GM23338 (cell line): ENCODE data around the gene RCOR3. TPM values are rescaled to one million over a fixed set of nuclear protein-coding genes. Genes with fewer than 3 reads are reported as not detected.
"Not testable (repeated sequence)": the region's sequence is repeated elsewhere in the genome, so short reads cannot be mapped to it uniquely, and the experiment has no call there.

Experiments used
- ATAC-seq: fragments of 200-7000 bp; cut with Tn5 transposase; 3 replicates; pipeline ENCODE4 v1.9.1; 2020
- DNase-seq: peaks from one replicate; pipeline ENCODE4 v3.0.0-alpha.2; 2015; ENCODE audit warnings: low spot score
- H2AFZ ChIP-seq: fragments of 200-600 bp; sonication (generic); 2 replicates; pipeline ENCODE4 v1.8.0; 2016; ENCODE audit warnings: antibody characterized with exemption, mild to moderate bottlenecking, moderate library complexity
- H3F3A ChIP-seq: fragments of 200-600 bp; sonication (generic); replicated peaks from 2 replicates; pipeline ENCODE4 v1.8.0; 2017; ENCODE audit warnings: antibody characterized with exemption, mixed run types, low read depth
- H3K27ac ChIP-seq: fragments of 200-600 bp; sonication (generic); 2 replicates; pipeline ENCODE4 v1.6.1; 2016; ENCODE audit warnings: low read depth
- H3K27me3 ChIP-seq: fragments of 200-600 bp; sonication (generic); 2 replicates; pipeline ENCODE4 v1.8.0; 2016; ENCODE audit warnings: mild to moderate bottlenecking, mixed run types, moderate library complexity; ENCODE audit not compliant: insufficient read depth
- H3K36me3 ChIP-seq: fragments of 200-600 bp; sonication (generic); 2 replicates; pipeline ENCODE4 v1.8.0; 2016; ENCODE audit warnings: mild to moderate bottlenecking; ENCODE audit not compliant: insufficient read depth
- H3K4me1 ChIP-seq: fragments of 200-600 bp; sonication (generic); 2 replicates; pipeline ENCODE4 v1.8.0; 2016; ENCODE audit warnings: mild to moderate bottlenecking, moderate library complexity; ENCODE audit not compliant: insufficient read depth
- H3K4me2 ChIP-seq: fragments of 200-600 bp; sonication (generic); 2 replicates; pipeline ENCODE4 v1.7.1; 2017; ENCODE audit warnings: mixed run types
- H3K4me3 ChIP-seq: fragments of 200-600 bp; sonication (generic); 2 replicates; pipeline ENCODE4 v1.6.1; 2016; ENCODE audit warnings: mixed run types
- H3K79me2 ChIP-seq: fragments of 200-600 bp; sonication (generic); replicated peaks from 2 replicates; pipeline ENCODE4 v1.8.0; 2017; ENCODE audit warnings: mild to moderate bottlenecking; ENCODE audit not compliant: insufficient read depth
- H3K9me2 ChIP-seq: fragments of 200-600 bp; sonication (generic); 2 replicates; pipeline ENCODE4 v1.8.0; 2017; ENCODE audit not compliant: insufficient read depth
- H4K20me1 ChIP-seq: fragments of 200-600 bp; sonication (generic); replicated peaks from 2 replicates; pipeline ENCODE4 v1.8.0; 2017; ENCODE audit warnings: mild to moderate bottlenecking; ENCODE audit not compliant: insufficient read depth
- H3K27ac Mint-ChIP-seq: 2 replicates; pipeline ENCODE4 v1.8.0; 2020; ENCODE audit warnings: inconsistent platforms, mild to moderate bottlenecking, moderate library complexity, mixed read lengths
- H3K27me3 Mint-ChIP-seq: 3 replicates; pipeline ENCODE4 v1.8.0; 2022; ENCODE audit warnings: low read depth, mild to moderate bottlenecking, moderate library complexity, mixed read lengths, inconsistent platforms; ENCODE audit not compliant: insufficient read depth, poor library complexity
- H3K36me3 Mint-ChIP-seq: 3 replicates; pipeline ENCODE4 v1.8.0; 2021; ENCODE audit warnings: low read depth, mild to moderate bottlenecking, inconsistent platforms, moderate library complexity, mixed read lengths
- H3K4me1 Mint-ChIP-seq: 3 replicates; pipeline ENCODE4 v1.8.0; 2020; ENCODE audit warnings: mild to moderate bottlenecking, inconsistent platforms, mixed read lengths
- H3K4me3 Mint-ChIP-seq: 3 replicates; pipeline ENCODE4 v1.8.0; 2021; ENCODE audit warnings: moderate library complexity, mild to moderate bottlenecking, inconsistent platforms, mixed read lengths
- H3K9me3 Mint-ChIP-seq: 3 replicates; pipeline ENCODE4 v1.8.0; 2020; ENCODE audit warnings: moderate library complexity, mild to moderate bottlenecking, inconsistent platforms, mixed read lengths
- CREB1 ChIP-seq: fragments of 250-450 bp; sonication (Bioruptor Pico); IDR thresholded peaks from 2 replicates; pipeline ENCODE4 v1.5.0; 2020; ENCODE audit warnings: low read depth, mild to moderate bottlenecking, moderate library complexity
- EZH2phosphoT487 ChIP-seq: fragments of 200-600 bp; sonication (generic); IDR thresholded peaks from one replicate; pipeline ENCODE4 v1.8.1; 2018; ENCODE audit warnings: antibody characterized with exemption; ENCODE audit not compliant: unreplicated experiment
- STAT1 ChIP-seq: IDR thresholded peaks from one replicate; pipeline ENCODE4 v1.6.1; 2016; ENCODE audit warnings: antibody characterized with exemption; ENCODE audit not compliant: unreplicated experiment
- ZNF331 ChIP-seq: fragments of 250-450 bp; sonication (Bioruptor Pico); IDR thresholded peaks from 2 replicates; pipeline ENCODE4 v1.5.0; 2020; ENCODE audit warnings: low read depth, mild to moderate bottlenecking, moderate library complexity
- polyA plus RNA-seq: library from polyadenylated mRNA; unstranded; fragments of >200 nt; fragmentation: Nextera tagmentation; extraction: Ambion mirVana; gene quantifications from 2 replicates; pipeline ENCODE4 v1.2.1, GENCODE V29; 2016
- total RNA-seq: library from RNA; depleted of rRNA; stranded (reverse); fragments of >200 nt; shearing (Covaris generic); gene quantifications from 2 replicates; pipeline ENCODE4 v1.2.3, GENCODE V29; 2014
- TF ChIP-seq, protein P1 (sequence below): fragments of 250-450 bp; sonication (Bioruptor Pico); IDR thresholded peaks from 2 replicates; pipeline ENCODE4 v1.5.0; 2020; ENCODE audit warnings: mild to moderate bottlenecking, moderate library complexity
- TF ChIP-seq, protein P2 (sequence below), 2 experiments: fragments of 200-600 bp in 1 of 2; sonication (generic) in 1 of 2; conservative IDR thresholded peaks; 2 replicates each; pipeline versions ENCODE4 v1.5.1 to v1.6.1; 2016 to 2017; ENCODE audit warnings: antibody characterized with exemption in 2 of 2, low read depth in 2 of 2, mild to moderate bottlenecking in 2 of 2, moderate library complexity in 1 of 2
- TF ChIP-seq, protein P3 (sequence below): IDR thresholded peaks from one replicate; pipeline ENCODE4 v1.6.1; 2018; ENCODE audit warnings: antibody characterized with exemption; ENCODE audit not compliant: unreplicated experiment

RCOR3 gene
- total and polyA plus RNA-seq, 2 experiments from 2014 or later = 19.4 to 26.2 TPM

DNA sequence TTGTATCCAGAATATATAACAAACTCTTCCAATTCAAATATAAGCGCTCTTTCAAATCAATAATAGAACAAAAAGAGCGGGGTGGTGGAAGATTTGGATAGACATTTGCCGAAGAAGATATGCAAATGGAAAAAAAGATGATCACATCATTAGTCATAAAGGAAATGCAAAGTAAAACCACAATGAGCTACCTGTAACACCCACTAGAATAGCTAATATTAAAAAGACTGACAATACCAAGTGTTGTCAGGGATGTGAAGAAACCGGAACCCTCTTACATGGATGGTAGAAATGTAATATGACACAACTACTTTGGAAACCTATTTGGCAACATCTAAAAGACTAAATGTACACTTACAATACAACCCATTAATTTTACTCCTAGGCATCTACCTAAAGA is 61.8 kb downstream of the RCOR3 start (continued):
- TF ChIP-seq, protein P1, sequence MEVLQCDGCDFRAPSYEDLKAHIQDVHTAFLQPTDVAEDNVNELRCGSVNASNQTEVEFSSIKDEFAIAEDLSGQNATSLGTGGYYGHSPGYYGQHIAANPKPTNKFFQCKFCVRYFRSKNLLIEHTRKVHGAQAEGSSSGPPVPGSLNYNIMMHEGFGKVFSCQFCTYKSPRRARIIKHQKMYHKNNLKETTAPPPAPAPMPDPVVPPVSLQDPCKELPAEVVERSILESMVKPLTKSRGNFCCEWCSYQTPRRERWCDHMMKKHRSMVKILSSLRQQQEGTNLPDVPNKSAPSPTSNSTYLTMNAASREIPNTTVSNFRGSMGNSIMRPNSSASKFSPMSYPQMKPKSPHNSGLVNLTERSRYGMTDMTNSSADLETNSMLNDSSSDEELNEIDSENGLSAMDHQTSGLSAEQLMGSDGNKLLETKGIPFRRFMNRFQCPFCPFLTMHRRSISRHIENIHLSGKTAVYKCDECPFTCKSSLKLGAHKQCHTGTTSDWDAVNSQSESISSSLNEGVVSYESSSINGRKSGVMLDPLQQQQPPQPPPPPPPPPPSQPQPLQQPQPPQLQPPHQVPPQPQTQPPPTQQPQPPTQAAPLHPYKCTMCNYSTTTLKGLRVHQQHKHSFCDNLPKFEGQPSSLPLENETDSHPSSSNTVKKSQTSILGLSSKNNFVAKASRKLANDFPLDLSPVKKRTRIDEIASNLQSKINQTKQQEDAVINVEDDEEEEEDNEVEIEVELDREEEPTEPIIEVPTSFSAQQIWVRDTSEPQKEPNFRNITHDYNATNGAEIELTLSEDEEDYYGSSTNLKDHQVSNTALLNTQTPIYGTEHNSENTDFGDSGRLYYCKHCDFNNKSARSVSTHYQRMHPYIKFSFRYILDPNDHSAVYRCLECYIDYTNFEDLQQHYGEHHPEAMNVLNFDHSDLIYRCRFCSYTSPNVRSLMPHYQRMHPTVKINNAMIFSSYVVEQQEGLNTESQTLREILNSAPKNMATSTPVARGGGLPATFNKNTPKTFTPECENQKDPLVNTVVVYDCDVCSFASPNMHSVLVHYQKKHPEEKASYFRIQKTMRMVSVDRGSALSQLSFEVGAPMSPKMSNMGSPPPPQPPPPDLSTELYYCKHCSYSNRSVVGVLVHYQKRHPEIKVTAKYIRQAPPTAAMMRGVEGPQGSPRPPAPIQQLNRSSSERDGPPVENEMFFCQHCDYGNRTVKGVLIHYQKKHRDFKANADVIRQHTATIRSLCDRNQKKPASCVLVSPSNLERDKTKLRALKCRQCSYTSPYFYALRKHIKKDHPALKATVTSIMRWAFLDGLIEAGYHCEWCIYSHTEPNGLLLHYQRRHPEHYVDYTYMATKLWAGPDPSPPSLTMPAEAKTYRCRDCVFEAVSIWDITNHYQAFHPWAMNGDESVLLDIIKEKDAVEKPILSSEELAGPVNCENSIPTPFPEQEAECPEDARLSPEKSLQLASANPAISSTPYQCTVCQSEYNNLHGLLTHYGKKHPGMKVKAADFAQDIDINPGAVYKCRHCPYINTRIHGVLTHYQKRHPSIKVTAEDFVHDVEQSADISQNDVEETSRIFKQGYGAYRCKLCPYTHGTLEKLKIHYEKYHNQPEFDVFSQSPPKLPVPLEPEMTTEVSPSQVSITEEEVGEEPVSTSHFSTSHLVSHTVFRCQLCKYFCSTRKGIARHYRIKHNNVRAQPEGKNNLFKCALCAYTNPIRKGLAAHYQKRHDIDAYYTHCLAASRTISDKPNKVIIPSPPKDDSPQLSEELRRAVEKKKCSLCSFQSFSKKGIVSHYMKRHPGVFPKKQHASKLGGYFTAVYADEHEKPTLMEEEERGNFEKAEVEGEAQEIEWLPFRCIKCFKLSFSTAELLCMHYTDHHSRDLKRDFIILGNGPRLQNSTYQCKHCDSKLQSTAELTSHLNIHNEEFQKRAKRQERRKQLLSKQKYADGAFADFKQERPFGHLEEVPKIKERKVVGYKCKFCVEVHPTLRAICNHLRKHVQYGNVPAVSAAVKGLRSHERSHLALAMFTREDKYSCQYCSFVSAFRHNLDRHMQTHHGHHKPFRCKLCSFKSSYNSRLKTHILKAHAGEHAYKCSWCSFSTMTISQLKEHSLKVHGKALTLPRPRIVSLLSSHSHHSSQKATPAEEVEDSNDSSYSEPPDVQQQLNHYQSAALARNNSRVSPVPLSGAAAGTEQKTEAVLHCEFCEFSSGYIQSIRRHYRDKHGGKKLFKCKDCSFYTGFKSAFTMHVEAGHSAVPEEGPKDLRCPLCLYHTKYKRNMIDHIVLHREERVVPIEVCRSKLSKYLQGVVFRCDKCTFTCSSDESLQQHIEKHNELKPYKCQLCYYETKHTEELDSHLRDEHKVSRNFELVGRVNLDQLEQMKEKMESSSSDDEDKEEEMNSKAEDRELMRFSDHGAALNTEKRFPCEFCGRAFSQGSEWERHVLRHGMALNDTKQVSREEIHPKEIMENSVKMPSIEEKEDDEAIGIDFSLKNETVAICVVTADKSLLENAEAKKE (CRISPR knock-in tag) = no peak
- TF ChIP-seq, protein P2, sequence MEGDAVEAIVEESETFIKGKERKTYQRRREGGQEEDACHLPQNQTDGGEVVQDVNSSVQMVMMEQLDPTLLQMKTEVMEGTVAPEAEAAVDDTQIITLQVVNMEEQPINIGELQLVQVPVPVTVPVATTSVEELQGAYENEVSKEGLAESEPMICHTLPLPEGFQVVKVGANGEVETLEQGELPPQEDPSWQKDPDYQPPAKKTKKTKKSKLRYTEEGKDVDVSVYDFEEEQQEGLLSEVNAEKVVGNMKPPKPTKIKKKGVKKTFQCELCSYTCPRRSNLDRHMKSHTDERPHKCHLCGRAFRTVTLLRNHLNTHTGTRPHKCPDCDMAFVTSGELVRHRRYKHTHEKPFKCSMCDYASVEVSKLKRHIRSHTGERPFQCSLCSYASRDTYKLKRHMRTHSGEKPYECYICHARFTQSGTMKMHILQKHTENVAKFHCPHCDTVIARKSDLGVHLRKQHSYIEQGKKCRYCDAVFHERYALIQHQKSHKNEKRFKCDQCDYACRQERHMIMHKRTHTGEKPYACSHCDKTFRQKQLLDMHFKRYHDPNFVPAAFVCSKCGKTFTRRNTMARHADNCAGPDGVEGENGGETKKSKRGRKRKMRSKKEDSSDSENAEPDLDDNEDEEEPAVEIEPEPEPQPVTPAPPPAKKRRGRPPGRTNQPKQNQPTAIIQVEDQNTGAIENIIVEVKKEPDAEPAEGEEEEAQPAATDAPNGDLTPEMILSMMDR (conservative IDR thresholded peaks at IDR 0.05; ENCODE audit: low read depth in 2 of 2) = no peak
- TF ChIP-seq EZH2phosphoT487 (no peak), CREB1 (CRISPR knock-in tag) (no peak), ZNF331 (CRISPR knock-in tag) (no peak), STAT1 (no peak)
- TF ChIP-seq, protein P3, sequence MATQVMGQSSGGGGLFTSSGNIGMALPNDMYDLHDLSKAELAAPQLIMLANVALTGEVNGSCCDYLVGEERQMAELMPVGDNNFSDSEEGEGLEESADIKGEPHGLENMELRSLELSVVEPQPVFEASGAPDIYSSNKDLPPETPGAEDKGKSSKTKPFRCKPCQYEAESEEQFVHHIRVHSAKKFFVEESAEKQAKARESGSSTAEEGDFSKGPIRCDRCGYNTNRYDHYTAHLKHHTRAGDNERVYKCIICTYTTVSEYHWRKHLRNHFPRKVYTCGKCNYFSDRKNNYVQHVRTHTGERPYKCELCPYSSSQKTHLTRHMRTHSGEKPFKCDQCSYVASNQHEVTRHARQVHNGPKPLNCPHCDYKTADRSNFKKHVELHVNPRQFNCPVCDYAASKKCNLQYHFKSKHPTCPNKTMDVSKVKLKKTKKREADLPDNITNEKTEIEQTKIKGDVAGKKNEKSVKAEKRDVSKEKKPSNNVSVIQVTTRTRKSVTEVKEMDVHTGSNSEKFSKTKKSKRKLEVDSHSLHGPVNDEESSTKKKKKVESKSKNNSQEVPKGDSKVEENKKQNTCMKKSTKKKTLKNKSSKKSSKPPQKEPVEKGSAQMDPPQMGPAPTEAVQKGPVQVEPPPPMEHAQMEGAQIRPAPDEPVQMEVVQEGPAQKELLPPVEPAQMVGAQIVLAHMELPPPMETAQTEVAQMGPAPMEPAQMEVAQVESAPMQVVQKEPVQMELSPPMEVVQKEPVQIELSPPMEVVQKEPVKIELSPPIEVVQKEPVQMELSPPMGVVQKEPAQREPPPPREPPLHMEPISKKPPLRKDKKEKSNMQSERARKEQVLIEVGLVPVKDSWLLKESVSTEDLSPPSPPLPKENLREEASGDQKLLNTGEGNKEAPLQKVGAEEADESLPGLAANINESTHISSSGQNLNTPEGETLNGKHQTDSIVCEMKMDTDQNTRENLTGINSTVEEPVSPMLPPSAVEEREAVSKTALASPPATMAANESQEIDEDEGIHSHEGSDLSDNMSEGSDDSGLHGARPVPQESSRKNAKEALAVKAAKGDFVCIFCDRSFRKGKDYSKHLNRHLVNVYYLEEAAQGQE = no peak

DNA sequence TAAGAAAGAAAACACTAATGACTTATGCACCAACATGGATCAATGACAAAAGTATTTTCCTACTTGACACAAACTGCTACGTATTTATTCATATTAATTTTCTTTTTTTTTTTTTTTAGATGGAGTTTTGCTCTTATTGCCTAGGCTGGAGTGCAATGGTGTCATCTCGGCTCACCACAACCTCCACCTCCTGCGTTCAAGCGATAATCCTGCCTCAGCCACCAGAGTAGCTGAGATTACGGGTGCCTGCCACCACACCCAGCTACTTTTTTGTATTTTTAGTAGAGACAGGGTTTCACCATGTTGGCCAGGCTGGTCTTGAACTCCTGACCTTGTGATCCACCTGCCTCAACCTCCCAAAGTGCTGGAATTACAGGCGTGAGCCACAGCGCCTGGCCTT is 62.5 kb downstream of the RCOR3 start:
- H3K27ac Mint-ChIP-seq = not testable (repeated sequence)

More for the DNA sequence above, 62.5 kb downstream of the RCOR3 start:
- not testable (repeated sequence) for H3K4me2 ChIP-seq, DNase-seq, H3K4me3 Mint-ChIP-seq, H3F3A ChIP-seq, H3K4me1 ChIP-seq, H4K20me1 ChIP-seq, H3K27ac ChIP-seq, H3K9me2 ChIP-seq, H3K79me2 ChIP-seq, H3K36me3 ChIP-seq, H3K4me1 Mint-ChIP-seq, H3K4me3 ChIP-seq, H2AFZ ChIP-seq, ATAC-seq, H3K9me3 Mint-ChIP-seq, H3K36me3 Mint-ChIP-seq
- peaks cover 12% of the 10 kb centered on the region for H3K27me3 ChIP-seq
- H3K27me3 Mint-ChIP-seq = peaks cover 16% of the 10 kb centered on the region
